Ammon's horn (tissue), 1 donor: Measurements from ENCODE around the gene CYS1.

Source experiments
- DNase-seq: peaks from one replicate; pipeline ENCODE4 v3.0.0-alpha.2; 2016; ENCODE audit warnings: low spot score

CYS1 gene

DNA sequence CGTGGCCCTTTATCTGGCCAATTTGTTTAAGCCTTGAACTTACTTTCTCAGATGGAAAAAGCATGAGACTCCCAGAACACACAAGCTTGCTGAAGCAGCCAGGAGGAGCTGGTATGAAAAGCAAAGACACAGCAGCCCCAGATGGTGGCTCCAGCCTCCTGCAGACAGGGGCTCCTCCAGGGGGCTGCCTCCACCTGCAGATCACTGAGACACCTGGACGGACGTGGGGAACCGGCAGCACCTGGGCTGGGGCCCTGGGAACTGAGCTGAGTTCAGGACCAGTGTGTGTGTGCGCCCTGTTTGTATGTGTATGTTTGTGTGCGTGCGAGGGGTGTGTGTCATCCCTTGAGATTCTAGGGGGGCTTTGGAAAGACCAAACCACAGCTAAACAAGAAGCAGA lies 8.6 kb downstream of the CYS1 start:
- no peak for DNase-seq

DNA sequence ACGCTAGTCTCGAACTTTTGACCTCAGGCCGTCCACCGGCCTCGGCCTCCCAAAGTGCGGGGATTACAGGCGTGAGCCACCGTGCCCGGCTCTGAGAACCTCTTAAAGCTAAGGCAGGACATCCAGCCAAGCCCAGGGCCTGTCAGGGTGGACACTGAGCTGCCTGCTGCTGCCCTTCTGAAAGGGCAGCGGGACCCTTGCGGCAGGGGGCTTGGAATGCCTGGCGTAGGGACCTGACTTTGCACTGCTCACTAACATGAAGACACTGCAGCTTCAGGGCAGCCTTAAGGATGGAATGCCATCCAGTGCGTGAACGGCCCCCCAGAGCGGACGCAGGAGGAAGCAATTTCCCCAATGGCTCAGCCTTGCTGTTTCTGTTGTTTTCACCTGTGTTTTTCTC lies 9.0 kb downstream of the CYS1 start:
- DNase-seq: no peak

DNA sequence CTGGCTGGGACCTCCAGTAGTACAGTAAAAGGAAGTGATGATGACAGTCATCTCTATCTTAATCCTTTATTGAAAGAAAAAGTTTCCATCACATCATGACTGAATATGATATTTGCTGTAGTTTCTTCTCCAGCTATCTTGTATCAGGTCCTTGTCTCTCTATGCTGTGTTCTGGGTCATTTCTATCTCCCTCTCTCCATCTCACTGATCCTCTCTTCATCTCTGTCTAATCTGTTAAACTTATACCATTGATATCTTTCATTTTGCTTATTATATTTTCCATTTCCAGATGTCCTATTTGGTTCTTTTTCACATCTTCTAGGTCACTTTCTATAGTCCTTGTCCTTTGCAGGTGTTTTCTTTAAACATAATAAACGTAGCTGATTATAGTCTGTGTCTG lies 12.3 kb downstream of the CYS1 start:
- DNase-seq: no peak

DNA sequence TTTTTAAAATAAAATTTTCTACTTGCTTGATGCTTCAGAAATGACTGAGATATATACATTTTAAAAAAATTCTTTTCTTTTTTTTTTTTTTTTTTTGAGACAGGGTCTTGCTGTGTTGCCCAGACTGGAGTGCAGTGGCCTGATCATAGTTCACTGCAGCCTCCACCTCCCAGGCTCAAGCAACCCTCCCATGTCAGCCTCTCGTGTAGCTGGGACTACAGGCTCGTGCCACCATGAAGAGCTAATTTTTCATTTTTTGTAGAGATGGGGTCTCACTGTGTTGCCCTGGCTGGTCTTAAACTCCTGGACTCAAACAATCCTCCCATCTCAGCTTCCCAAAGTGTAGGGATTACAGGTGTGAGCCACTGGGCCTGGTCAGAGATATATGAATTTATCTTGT lies 12.9 kb downstream of the CYS1 start:
- no peak for DNase-seq

DNA sequence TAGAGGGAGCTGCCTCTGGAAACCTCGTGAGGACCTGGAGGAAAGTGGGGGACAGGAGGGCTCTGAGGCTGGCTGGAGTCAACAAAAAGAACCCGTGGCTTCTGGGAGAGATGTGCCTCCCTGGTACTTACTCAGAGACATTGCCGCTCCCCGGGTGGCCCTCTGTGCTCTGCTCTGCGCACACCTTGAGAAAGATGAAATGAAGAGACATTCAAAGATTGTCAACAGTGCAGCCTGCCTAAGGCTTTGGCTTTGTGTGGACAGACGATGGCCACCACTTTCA lies 14.5 kb downstream of the CYS1 start:
- no peak for DNase-seq

DNA sequence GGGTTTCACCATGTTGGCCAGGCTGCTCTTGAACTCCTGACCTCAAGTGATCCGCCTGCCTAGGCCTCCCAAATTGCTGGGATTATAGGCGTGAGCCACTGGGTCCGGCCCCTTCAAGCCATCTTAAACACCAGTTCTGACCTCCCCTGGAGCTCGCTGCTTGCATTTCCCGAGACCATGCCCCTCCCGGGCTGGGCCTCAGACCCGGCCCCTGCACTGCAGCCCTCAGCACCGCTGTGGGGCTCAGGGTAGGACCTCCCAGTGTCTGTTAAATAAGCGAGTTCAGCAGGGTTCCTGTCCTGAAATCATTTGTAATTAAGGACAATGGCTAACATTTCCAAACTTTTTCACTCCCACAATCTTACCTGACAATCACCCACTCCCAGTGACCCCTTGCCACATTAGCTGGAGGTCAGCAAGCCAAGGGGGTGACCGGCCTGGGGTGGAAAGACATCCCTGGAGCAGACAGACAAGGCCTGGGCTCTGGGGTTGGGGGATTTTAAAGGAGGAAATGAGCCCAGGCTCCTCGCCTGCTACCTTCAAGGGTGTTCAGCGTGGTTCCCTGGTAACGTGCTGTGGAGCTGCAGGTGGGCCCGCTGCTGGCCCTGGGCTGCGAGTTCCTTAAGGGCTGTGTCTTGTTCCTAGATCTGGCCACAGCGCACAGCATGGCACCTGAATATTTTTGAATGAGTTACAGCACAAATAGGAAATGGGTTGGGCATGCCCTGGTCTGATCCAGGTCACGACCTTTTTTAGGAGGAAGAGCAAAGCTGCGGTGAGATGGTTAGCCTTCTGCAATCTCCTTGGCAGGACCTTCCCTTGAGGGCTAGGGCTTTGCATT lies 15.1 kb downstream of the CYS1 start:
- DNase-seq: no peak

DNA sequence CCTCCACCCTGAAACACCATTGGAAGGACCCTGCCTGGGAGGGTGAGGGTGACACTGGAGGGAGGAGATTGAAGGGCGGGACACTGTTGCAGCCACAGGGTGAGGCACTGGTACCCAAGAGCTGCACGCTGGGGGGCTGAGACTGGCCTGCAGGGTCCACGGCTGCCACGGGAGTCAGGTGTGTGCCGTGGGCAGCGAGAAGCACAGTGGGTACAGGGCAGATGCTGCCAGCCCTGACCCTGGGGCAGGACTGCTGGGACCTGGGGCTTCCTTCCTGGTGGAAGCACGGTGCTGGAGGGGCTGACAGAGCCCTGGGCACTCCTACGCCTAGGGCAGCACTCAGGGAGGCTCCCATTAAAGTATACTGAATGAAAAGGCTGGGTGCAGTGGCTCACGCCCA lies 16.6 kb downstream of the CYS1 start:
- no peak for DNase-seq

DNA sequence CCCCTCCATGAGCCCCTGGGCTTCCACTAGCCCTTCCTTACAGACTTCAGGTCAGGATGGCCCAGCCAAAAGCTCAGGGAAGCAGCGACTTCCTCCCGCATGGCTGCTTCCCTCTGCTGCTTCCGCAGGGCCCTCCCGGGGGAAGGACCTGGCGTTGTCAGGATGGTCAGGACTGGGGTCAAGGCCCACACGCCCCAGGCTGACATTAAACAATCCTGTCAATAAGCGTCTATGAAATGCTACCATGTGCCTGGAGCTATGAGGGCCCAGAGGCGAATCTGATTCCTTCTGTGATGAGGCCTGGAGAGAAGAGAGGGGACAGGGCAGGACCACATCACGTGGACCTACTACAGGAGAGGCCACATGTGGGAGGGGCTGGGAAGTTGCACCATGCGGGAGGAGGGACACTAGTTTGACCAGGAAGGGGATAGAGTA lies 17.3 kb downstream of the CYS1 start:
- DNase-seq: no peak

DNA sequence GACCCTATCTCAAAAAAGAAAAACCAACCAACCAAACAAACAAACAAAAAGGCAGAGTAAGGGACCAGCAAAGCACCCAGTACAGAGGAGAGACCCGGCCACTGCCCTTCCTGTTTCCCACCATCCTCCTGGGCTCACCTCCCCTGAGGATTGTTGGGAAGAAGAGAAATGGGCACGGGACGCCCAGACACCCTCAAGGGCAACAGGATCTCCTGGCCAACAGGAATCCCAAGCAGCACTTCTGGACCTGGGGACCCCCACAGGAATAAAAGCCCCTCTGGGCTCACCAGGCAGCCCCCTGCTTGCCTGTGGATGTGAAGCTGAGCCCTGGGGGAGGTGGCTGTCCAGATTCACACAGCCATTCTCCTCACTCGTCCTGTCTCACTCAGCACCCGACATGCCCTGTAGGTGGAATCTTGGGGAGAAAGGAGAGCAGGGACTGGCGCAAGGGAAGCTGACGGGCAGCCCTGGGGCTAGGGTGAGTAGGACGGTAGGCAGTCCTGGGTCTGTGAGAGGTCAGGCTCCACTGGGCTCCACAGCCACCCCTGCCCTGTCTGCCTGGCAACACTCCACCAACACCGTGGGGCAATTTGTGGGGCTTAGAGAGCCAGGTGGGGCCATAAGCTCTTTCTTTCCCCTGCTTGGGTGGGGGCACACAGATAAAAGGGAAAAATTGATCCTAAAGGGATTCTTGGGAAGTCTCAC lies 18.8 kb downstream of the CYS1 start:
- DNase-seq: no peak

DNA sequence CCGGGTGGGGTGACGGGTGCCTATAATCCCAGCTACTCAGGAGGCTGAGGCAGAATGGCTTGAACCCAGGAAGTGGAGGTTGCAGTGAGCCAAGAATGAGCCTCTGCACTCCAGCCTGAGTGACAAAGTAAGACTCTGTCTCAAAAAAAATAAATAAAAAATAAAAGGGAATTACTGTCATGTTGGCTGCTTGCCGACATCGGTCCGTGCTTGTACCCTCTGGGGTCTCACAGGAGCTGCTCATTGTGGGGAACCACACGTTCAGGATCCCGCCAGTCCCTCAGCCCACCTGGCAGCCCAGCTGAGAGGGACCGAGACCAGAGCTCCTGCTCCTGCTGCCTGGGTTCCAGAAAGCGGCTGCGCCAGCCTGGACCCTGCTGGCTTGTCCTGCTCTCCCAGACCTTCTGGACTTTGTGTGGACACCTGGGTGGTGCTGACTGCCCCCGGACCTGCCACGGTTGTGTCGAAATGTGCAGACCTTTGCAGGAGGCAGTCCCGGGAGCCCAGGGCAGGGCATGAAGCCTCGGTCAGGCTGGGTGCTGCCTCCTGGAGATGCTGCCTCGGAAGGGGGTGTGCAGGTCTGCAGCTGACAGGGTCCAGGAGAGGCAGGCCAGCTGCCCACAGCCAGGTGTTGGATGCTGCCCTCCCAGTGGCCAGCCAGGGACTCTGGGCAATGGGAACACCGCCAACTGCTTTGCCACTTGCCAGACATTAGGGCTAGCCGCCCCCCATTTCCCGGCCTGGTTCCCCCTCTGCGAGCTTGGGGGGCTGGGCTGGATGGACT lies 20.5 kb downstream of the CYS1 start:
- no peak for DNase-seq

DNA sequence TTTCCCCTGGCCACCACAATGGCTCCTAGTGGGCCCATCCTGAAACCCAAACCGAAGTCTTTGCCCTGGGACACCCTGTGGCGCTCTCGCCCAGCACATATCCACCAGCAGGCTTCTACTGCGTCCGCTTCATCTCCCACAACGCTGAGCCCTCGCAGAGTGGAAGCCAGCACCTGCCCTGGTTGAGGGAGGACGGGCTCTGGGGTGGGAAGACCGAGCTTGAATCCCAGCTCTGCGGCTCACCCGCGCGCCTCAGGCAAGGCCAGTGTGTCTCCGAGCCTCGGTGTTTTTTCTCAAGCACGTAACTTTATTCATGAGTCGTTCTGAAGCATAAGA lies 21.2 kb downstream of the CYS1 start:
- no peak for DNase-seq

DNA sequence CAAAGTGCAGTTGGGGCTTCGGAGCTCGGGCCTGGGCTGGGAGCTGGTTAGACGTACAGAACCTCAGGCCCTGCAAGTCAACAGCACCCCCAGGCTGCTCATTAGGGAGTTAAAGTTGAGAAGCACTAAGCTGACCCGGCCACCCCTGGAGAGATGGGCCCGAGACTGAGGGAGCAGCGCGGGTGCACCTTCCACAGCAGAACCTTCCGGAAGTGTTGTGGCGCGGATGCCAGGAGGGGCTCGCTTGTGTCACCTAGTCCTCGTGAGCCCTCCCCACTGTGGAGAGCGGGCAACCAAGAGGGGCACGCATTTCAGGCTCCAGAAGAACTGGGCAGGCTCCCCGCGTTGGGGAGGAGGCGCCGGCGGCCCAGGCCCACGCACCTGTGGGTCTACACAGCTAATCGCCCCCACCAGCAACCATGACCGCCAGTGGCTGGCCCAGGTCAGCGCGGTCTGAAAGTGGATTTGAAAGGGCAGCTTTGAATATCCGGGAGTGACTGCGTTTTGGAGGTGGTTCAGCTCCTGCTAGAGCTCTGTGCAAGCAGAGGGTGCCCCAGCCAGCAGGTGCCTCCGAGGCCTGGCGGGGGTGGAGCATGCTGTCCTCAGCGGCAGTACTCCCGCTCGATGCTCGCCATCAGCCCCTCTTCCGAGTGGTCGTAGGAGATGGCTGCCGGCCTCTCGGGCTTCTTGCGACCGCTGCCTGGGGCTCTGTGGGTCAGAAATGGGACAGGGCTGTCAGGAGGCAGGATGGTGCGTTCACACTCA lies 21.8 kb downstream of the CYS1 start:
- no peak for DNase-seq

DNA sequence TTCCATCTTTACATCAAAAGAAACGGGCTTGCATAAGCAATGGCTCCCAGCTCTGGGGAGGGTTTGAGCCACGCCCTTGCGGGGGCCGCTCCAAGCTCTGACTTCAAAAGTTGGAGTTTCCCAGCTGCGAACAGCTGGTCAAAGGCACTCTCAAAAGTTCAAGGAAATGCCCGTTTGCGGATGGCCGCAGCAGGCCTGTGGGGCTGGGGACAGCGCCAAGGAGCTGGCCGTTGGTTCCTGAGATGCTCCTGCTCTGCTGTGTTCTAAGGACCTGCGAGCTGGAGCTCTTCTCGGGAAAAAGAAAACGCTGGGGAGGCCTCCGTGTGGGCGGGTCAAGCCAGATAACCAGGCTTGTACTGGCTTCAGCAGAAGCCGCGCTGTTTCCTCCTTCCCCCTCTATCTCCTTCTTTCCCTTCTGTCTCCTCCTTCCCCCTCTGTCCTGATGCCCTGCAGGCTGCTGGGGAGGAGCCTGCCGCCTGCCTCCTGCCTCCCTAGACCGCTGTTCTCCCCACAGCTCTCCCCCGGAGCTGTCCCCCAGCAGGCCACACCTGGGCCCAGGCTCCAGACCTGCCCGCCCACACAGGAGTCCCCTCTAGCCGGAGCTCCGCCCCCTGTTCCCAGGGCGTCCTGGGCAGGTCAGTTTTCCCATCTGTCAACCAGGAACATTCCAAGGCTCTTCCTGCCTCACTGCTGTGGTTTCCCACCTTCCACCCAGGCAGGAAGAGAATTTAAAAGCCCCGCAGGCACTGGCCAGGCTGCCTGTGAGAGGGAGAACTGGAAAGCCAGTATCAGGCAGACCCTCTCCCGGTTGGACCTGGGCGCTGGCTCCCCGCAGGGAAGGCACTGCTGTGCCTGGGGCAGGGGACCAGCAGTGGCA lies 22.7 kb downstream of the CYS1 start:
- DNase-seq: no peak

DNA sequence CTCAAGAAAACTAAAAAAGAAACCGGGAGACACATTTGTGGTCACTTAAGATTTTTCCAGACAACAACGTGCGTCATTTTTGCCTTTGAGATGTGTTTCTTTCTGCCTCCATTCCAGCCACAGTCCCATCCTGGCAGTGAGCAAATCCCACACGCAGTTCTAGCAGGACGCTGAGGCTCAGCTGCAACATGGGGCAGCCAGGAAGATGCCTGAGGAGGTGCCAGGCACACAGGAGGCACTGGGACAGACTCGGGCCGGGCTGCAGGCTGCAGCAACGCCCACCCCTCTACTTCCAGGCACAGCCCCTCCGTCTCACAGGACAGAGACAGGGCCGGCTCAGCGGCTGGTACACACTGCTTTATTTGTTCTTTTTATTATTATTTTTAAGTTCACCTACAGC lies 23.8 kb downstream of the CYS1 start:
- DNase-seq: no peak

DNA sequence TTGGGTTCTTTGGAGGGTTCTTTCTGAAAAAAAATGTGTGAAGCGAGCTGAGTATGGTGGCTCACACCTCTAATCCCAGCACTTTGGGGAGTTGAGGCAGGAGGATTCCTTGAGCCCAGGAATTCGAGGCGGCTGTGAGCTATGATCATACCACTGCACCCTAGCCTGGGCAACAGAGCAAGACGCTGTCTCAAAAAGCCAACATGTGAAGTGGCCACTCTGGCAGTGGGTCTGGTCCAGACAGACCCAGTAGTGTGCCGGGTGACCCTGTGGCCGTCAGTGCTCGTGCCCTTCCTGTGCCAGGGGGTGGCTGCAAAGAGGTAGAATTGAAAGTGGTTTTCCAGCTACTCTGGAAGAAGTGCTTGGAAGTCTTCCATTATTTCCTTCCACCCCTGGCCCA lies 25.2 kb downstream of the CYS1 start:
- DNase-seq: no peak

DNA sequence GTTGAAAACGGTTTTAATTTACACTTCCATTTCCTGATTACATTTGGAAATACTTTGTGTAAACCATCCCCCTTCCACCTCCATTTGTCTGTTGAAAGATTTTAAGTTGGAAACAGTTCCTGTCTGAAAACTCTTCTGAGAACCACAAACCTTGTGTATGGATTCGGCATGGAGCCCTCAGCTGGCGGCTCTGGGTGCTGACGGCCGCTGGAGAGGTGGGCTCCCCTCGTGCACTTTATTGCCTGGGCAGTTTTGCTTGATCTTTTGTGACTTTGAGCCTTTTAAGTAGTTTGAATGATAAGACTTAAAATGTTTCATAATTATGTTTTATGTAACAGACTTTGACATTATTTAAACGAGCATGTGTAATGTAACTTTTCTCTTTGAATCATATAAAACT lies 25.8 kb downstream of the CYS1 start:
- DNase-seq: no peak

DNA sequence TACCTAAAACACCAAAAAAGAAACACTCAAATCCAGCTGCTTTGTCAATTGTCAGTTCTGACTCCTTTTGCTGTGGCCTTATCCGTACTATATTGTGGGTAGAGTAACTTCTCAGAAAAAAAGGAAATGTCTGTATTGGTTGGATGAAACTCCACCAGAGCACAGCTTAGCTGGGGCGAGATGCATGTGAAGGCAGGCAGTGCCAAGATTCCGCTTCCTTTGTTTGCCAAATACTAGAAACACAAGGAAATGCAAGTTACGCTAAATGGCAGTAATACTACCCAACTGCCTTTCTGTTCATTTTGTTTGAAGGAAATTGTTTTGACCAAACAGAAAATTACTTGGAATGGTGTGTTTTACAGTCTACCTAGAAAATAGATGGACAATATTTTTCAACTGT lies 26.9 kb downstream of the CYS1 start:
- DNase-seq: no peak

DNA sequence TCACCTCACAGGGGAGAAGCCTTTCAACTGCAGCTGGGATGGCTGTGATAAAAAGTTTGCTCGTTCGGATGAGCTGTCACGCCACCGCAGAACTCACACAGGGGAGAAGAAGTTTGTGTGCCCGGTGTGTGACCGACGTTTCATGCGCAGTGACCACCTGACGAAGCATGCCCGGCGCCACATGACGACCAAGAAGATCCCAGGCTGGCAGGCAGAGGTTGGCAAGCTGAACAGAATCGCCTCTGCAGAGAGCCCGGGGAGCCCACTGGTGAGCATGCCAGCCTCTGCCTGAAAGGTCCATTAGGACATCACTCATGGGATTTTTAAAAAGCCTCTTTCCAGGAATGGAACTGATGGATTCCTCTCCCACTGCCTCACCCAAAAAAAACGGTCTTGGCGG lies 28.0 kb downstream of the CYS1 start:
- DNase-seq: no peak

DNA sequence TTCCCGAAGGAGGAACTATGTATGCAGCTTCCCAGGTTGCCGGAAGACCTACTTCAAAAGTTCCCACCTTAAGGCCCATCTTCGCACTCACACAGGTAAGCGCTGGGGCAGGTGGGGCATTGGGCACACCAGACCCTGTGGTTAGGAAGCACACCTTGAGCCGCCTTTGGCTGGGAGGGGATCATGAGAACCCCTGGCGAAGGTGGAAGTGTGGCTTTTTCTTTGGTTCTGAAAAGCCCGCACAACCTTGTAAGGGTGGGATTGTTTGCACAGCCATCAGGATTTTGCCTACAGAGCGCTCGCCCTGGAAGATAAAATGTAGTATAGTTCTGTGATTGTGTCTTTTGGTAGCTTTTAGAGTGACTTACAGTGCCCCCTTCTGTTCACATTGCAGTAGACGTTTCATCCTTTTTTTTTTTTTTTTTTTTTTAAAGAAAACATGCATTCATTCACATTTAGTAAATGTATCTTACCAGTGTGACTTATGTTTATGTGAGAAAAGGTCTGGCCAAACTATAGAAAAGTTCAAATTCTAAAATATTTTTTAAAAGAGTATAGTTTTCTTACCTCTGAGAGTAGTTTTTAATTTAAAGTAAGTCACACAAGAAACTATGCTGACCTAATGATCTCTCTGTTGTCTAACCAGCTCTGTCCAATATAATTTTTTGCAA lies 31.6 kb downstream of the CYS1 start:
- DNase-seq: peak; percentile 77

DNA sequence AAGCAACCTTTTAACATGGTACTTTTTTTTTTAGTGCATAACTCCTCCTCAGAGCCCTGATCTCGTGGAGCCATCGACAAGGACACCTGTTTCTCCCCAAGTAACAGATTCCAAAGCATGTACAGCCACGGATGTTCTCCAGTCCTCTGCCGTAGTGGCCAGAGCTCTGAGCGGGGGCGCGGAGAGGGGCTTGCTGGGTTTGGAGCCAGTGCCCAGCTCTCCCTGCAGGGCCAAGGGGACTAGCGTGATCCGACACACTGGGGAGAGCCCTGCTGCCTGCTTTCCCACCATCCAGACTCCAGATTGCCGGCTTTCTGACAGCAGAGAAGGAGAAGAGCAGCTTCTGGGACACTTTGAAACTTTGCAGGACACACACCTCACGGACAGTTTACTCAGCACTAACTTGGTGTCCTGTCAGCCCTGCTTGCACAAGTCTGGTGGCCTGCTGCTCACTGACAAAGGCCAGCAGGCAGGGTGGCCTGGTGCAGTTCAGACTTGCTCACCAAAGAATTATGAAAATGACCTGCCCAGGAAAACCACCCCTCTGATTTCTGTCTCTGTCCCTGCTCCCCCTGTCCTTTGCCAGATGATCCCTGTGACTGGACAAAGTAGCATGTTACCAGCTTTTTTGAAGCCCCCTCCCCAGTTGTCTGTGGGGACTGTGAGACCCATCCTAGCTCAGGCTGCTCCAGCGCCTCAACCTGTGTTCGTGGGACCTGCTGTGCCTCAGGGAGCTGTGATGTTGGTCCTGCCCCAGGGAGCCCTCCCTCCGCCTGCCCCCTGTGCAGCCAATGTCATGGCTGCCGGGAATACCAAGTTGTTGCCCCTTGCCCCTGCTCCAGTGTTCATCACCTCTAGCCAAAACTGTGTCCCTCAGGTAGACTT lies 32.4 kb downstream of the CYS1 start:
- no peak for DNase-seq
